Cortex of kidney (tissue), 1 donor: ENCODE measurements around the gene HELB.

Source experiments
- DNase-seq: peaks from one replicate; lab custom pipeline; 2025; lab: John Stamatoyannopoulos, UW

Gene HELB

DNA sequence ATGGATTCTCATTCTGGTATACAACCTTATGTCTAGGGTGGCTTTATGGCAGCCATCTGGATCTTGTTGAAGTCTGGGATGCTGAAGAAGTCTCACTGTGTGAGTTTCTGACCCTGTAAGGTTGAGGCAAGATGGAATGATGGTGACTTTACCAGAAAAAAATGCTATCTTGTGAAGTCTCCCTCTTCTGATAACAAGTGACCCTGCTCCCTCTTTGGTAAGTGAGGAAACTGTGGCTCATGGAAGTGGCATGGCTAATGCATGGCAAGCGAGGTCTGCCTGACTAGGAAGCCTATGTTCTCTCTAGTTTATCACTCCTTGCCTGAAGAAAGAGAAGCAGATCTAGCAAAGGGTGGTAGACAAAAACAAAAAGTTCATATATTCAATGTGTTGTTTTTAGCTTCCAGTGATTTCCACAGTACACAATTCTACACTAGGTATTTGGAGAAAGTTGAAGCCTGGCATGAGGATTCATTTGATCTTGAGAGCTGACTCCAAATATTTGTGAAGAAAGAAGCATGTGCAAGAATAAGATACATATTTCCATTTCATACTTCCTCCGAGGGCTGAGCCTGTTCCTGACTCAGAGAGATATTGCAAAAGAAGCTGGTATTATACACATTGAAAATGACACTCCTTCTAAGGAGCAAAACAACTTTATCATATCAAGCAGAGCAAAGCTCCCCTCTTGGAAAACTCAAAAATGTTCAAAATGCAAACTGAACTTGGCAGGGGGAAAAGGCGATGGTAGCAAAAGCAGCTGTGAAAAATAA lies 63.6 kb downstream of the HELB start:
- DNase-seq = no peak

DNA sequence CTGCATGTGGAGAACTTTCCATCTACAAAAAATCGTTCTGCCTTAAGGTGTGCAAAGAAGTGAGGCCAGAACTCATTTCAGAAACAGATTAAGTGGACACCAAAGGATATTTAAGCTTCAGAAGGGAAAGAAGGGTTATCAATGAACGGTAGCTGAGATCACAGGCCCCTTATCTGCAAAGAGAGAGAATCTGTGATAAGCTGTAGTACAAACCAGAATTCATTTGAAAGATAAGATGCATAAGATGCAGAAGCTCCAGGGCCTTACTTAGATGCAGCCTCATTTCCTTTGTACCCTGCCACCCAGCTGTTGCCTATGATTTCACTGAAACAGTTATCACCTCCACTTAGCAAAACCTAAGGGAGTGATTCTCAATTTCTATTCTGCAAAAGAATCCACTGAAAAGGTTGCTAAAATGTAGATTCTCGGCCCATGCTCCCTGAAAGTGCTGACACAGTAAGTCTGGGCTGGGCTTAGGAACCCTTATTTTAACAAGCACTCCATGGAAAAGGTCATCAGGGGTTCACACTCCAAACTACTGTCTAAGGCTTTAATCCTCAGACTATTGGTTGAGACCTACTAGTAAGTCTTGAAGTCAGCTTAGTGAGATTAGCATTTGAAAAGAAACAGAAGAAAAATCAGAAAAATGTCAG lies 64.8 kb downstream of the HELB start:
- no peak for DNase-seq

DNA sequence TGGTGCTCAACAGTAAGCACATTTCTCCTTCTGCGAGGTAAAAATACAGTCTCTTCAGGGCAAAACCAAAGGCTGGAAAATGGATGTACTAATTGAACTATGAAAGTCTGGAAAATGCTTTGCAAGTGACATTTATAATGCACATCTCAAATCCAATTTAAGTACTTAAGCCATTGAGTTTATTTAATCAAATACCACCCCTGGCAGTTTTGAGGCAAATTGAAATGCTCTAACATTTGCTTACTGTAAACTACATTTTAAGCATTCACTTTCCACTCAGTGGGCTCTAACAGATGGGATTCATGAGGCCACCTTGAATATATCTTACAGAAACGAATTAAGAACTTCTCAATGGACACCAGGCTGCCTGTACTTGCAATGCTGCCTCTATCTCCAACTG lies 69.7 kb downstream of the HELB start:
- DNase-seq = no peak

DNA sequence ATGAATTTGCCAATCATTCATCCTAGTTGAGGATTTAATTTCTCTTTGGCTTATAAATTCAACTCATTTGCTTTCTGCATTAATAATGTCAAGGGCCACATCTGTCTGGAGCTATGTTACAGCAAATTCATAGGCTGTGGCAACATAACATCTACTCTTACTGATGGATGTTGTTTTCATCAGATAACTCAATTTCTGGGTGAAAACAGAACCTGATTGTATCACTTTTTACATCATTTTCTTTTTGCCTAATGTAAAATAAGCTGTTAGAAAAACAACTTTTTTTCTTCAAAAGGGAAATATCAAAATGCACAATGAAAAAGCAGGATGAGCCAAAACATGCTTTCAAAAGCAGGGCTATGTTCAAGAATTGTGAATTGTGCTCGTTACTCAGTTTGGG lies 73.3 kb downstream of the HELB start:
- DNase-seq = no peak

DNA sequence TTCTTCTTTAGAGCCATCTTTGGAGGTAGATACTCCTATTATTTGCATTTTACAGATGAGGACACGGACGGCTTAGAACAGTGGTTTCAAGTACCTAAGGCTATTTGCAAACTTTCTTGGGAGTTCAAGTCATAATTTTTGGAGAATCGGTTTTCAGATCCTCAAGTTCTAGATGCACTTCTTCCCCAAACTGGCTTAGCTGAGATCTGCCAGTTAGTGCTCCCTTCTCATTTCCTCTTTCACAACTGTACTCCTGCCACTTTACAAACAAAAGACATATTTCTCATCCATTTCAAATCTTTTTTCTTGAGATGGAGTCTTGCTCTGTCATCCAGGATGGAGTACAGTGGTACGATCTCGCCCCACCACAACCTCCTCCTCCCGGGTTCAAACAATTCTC lies 77.3 kb downstream of the HELB start:
- DNase-seq = no peak

DNA sequence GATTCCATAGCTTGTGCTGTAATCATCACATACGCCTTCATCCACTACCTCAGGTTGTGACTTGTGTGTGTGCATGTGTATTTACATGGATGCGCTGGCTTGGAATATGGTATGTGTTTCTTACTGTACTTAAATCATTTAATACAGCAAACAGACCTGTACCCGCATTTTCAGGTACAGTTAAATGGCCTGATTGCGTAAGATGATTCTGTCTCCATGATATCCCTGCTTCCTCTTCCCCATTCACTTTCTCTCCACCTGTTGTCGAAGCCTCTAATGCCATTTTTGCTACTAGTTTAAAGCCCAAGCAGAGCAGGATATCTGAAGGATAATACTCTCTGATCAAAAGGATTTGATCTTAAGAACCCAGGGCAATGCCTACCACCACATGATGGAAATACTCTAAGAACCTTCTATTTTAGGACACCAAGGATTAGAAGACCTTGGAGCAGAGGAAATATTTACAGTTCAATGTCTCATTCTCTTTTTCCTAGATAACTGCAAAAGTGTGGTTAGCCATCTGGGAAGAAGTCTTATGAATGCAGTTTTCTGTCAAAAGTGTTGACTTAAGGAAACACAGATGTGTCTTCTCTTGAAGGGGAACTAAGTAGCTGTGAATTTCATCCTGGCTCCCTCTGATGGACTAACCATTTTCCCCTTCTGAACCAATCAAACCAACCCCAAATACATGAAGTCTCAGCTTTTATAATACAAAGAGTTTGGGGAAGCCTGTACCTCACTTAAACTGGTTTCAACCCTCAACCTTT lies 78.7 kb downstream of the HELB start:
- DNase-seq = no peak

DNA sequence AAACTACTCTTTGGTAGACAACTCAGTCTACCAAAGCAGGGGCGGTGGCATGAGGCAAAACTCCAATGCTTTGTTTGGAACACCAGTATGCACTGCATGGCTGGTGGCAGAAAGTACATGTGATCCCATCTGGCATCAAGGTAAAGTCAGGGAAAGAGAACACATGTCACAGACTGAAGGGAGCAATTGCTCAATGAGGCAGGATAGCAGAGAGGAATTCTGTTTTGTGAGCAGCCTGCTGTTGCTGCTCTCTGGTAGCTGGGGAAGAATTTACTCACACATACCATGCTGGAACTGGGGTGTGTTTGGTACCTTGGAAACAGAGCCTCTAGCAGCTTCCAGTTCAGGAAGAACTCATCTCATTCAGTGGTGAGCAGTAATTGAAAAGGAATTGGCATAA lies 84.8 kb downstream of the HELB start:
- no peak for DNase-seq
